Activated T-helper 17 cell treated with anti-CD3 and anti-CD28 coated beads, Interleukin-2, amount 50 U/mL, for 72 hours (primary cell): ENCODE results near the gene PARVB. TPM values are rescaled to one million over a fixed set of nuclear protein-coding genes. Genes with fewer than 3 reads are reported as not detected.

Source experiments
- ATAC-seq: fragments of 150-1000 bp; cut with Tn5 transposase; replicated peaks from 2 replicates; pipeline ENCODE4 v1.10.0; 2021; ENCODE audit warnings: mild to moderate bottlenecking, moderate library complexity
- H3K27ac Mint-ChIP-seq: one replicate; pipeline ENCODE4 v1.8.0; 2022; ENCODE audit warnings: mixed read lengths
- H3K27me3 Mint-ChIP-seq: one replicate; pipeline ENCODE4 v1.8.0; 2022; ENCODE audit warnings: mixed read lengths
- H3K36me3 Mint-ChIP-seq: one replicate; pipeline ENCODE4 v1.8.0; 2022; ENCODE audit warnings: low read depth, mild to moderate bottlenecking, mixed read lengths
- H3K4me1 Mint-ChIP-seq: one replicate; pipeline ENCODE4 v1.8.0; 2022; ENCODE audit warnings: mixed read lengths
- H3K4me3 Mint-ChIP-seq: one replicate; pipeline ENCODE4 v1.8.0; 2022; ENCODE audit warnings: mild to moderate bottlenecking, mixed read lengths
- H3K9me3 Mint-ChIP-seq: one replicate; pipeline ENCODE4 v1.8.0; 2022; ENCODE audit warnings: mixed read lengths
- total RNA-seq, 2 donors: library from RNA; stranded (reverse); gene quantifications; one replicate each; pipeline ENCODE4 v1.2.3, GENCODE V29; 2022

Gene PARVB
- total RNA-seq, 2 donors from 2014 or later, result 50.2 to 66.1 TPM

DNA sequence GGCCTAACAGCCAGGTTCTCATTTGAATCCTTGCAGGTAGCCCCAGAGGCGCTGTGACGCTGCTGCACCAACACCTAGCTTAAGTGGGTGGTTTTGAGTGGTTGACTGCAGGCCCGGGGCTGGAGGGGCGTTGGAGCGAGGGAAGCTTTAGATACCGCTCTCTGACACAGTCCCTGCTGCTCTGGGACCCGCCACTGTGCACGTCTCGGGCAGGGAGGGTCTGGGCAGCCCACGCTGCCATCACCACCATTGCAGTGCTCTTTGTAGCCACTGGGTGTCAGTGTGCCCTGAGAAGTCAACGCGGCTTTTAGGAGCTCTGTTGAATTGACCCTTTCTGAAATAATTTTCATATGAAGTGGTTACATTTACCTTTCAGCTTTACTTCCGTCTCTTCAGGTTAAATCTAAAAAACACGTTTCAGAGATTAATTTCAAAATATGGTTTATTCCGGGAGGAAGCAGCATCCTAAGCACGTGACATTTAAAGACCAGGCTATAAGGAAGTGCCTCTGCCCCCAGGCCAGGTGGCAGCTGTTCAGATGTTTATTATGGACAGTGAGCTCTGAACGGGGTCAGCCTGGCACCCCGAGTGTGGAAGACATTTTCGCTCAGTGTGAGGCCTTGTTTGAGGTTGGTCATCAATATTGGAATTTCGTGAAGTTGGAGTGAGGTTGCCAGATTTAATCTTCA, 30.9 kb upstream of the PARVB start:
- peak; percentile 56 for ATAC-seq
- Mint-ChIP-seq H3K4me1 (peaks cover 5% of the 10 kb centered on the region), H3K27me3 (no peaks in the 10 kb centered on the region), H3K9me3 (no peaks in the 10 kb centered on the region), H3K27ac (peak overlapping the region; percentile 70), H3K36me3 (peaks cover 89% of the 10 kb centered on the region), H3K4me3 (no peak overlapping the region)

DNA sequence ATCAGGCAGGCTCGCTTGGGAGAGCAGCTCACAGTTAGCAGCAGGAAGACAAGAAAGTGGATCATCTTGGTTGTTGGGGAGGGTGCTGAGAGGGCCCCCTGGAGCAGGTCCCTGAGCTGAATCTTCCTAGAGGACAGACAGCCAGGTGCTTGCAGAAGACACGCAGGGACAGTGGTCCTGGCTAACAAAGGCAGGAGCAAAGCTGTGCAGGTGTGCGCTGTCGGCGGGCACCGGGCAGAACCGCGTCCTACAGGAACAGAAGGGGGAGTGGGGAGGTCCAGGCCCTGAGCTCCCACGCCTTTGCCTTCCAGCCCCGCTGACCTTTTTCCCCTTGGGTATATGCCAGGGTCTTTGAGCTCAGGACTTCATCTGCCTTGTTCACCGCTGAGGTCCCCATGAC, 30.1 kb upstream of the PARVB start:
- no peak overlapping the region for H3K27ac Mint-ChIP-seq
- no peaks in the 10 kb centered on the region for H3K27me3 Mint-ChIP-seq
- H3K9me3 Mint-ChIP-seq, result no peaks in the 10 kb centered on the region
- ATAC-seq, result no peak
- peak overlapping the region; percentile 93 for H3K4me3 Mint-ChIP-seq
- H3K36me3 Mint-ChIP-seq, result peaks cover 89% of the 10 kb centered on the region
- peaks cover 5% of the 10 kb centered on the region for H3K4me1 Mint-ChIP-seq

DNA sequence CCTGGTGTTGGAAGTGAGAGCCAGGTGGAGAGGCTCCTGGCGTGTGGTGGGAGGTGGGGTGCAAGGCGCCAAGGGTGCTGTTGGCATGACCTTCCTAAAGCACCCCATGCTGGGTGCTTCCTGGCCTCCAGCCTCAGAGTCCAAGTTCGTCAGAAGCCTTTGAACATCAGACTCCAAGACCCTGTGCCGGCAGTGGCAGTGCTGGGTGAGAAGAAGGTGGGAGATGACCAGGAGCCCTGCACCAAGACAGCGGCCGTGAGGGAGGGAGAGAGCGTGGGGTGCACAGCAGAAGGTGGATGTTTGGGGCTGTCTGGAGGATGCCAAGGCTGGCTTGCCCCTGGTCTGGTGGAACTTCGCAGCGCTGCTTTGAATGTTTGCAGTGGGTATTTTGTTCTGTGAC, 29.7 kb upstream of the PARVB start:
- Mint-ChIP-seq H3K4me1 (peaks cover 5% of the 10 kb centered on the region), H3K27ac (no peak overlapping the region), H3K9me3 (no peaks in the 10 kb centered on the region), H3K36me3 (peaks cover 89% of the 10 kb centered on the region), H3K27me3 (no peaks in the 10 kb centered on the region), H3K4me3 (peak overlapping the region; percentile 93)
- ATAC-seq, result no peak

DNA sequence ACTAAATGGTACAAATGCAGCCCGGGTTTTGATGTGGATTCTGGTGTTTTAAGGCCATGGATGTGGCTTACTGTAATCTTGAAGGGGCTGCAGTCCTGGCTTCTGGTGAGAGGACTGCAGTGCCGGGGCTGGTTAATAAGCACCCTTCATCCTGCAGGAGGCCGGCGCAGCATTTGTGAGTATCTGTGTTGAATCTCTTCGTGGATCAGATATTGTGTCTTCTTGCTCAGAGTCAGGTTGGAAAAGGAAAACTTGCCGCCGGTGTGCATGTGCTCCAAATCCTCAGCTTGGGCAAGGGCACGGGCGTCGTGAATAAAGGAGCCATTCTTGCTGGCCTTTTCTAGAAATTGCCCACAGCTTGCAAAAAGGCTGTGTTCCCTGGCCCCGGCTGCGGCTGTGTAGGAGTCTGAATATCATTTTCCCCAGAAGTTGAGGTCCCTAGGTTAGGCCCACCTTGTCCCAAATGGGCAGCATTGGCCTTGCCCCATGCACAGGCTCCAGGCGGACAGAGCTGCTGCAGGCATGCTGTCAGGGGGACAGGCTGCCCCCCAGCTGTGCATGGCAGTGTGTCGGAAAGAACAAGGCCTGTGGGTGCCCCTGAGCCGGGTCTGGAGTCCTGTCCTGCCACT, 28.9 kb upstream of the PARVB start:
- no peaks in the 10 kb centered on the region for H3K27me3 Mint-ChIP-seq
- H3K4me1 Mint-ChIP-seq, result peaks cover 5% of the 10 kb centered on the region
- H3K9me3 Mint-ChIP-seq, result no peaks in the 10 kb centered on the region
- ATAC-seq, result no peak
- H3K4me3 Mint-ChIP-seq, result peak overlapping the region; percentile 93
- H3K27ac Mint-ChIP-seq, result peak overlapping the region; percentile 95
- H3K36me3 Mint-ChIP-seq, result peaks cover 84% of the 10 kb centered on the region

DNA sequence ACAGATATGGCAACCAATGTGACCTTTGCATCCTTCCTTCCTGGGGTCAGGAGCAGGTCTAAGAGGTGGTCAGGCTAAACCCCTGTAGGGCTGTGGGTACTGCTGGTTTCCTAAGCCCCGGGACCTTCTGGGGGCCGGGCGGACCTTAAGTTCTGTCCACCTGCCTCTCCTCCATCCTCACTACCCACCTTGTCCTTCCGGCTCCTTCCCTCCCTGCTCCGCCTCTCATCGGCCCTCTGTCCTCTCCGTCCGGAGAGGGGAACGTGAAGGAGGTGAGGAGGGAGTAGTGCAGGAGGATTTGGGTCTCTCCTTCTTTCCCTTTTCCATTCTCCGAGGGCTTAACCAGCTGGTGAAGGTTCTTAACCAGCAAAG, 28.3 kb upstream of the PARVB start:
- H3K27me3 Mint-ChIP-seq, result no peaks in the 10 kb centered on the region
- H3K36me3 Mint-ChIP-seq, result peaks cover 78% of the 10 kb centered on the region
- peak overlapping the region; percentile 93 for H3K4me3 Mint-ChIP-seq
- peak overlapping the region; percentile 95 for H3K27ac Mint-ChIP-seq
- peak; percentile 61 for ATAC-seq
- H3K9me3 Mint-ChIP-seq, result no peaks in the 10 kb centered on the region
- H3K4me1 Mint-ChIP-seq, result peaks cover 5% of the 10 kb centered on the region

DNA sequence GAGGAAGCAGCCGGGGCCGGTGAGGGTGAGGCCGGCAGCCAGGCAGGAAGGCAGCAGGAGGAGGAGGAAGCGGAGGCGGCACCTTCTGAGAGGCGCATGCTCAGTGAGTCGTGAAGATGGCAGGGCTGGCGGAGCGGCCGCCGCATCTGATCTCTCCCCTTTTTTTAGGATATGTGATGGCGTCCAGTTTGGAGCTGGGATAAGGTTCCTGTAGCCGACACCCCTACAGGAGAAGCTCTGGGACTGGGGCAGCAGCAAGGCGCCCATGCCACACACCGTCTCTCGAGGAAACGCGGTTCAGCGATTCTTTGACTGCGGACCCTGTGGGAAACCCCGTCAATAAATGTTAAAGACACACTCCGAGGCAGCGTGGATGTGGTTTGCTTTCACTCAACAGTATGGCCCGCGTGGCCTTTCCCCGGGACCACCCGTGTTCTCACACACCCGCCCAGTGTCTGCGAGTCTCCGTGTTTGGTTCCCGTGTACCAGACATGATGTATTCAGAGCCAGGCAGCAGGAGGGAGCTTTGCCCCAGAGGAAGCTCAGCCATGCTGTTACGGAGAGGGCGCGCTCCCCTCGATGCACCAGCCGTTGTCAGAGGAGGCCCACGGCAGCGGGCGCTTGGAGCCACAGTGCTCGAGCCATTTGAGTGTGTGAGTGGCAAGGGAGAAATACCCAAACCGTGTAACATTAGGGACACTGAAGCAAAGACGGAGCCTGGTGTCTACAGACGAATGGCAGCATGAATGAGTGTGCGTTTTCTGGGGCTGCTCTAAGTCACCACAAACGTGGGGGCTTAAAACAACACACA, 27.7 kb upstream of the PARVB start:
- peak; percentile 95 for ATAC-seq
- peaks cover 5% of the 10 kb centered on the region for H3K4me1 Mint-ChIP-seq
- H3K27me3 Mint-ChIP-seq, result no peaks in the 10 kb centered on the region
- H3K4me3 Mint-ChIP-seq, result peak overlapping the region; percentile 93
- H3K27ac Mint-ChIP-seq, result peak overlapping the region; percentile 95
- no peaks in the 10 kb centered on the region for H3K9me3 Mint-ChIP-seq
- peaks cover 72% of the 10 kb centered on the region for H3K36me3 Mint-ChIP-seq

DNA sequence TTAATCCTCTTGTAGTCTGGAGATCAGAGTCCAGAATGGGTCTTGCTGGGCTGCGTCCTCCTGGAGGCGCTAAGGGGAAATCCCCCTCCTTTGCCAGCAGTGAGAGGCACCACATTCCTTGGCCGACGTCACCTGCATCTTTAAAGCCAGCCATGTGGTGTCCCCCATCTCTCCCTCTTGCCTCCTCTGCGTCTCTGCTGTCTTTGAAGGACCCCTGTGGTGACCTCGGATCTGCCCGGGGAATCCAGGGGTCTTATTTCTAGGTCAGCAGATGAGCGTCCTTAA, 27.2 kb upstream of the PARVB start:
- Mint-ChIP-seq H3K27ac (peak overlapping the region; percentile 95), H3K4me3 (peak overlapping the region; percentile 93), H3K4me1 (peaks cover 5% of the 10 kb centered on the region), H3K36me3 (peaks cover 66% of the 10 kb centered on the region), H3K27me3 (no peaks in the 10 kb centered on the region), H3K9me3 (no peaks in the 10 kb centered on the region)
- ATAC-seq, result no peak

DNA sequence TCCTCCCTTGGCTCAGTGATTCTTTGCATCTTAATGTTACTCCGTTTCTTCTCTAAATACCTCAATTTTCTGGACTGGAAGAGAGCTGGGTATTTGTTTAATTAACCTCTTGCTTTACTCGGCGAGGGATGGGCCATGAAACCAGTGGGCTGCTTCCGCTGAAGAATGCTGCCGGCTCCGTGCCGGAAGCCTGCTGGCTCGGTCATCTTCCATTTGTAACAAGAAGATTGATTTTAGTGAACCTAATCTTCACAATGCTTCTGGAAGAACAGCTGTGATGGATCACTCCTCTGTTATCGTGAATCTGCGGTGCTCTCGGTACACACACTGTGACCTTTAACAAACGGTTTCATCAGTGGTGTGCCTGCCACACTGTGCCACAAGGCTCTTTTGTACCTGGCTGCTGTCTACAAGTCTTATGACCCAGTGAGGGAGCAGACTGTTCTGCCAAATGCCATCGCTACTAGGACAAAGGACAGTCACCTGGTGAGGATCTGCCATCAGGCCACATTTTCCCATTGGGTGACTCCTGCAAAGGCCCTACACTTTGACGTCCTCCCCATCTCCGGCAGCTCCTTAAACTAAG, 25.3 kb upstream of the PARVB start:
- Mint-ChIP-seq H3K27ac (no peak overlapping the region), H3K4me1 (peaks cover 5% of the 10 kb centered on the region), H3K4me3 (no peak overlapping the region), H3K9me3 (no peaks in the 10 kb centered on the region), H3K27me3 (no peaks in the 10 kb centered on the region), H3K36me3 (peaks cover 48% of the 10 kb centered on the region)
- ATAC-seq, result no peak

DNA sequence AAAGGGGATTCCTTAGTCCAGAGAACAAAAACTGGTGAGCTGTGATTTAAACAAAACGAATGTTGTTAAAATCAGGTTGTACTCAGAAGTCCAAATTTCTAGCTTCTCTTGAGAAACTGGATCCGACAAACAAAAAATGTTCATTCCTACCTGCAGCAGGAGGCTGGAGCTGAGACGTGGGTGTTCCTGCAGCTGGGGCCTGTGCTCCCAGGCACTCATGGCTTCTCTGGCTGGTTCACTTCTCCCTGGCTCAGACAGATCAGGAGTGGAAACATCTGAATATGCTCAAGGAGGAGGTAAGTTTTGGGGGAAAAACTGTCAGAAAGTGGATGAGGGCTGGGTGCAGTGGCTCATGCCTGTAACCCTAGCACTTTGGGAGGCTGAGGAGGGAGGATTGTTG, 24.7 kb upstream of the PARVB start:
- no peak overlapping the region for H3K27ac Mint-ChIP-seq

DNA sequence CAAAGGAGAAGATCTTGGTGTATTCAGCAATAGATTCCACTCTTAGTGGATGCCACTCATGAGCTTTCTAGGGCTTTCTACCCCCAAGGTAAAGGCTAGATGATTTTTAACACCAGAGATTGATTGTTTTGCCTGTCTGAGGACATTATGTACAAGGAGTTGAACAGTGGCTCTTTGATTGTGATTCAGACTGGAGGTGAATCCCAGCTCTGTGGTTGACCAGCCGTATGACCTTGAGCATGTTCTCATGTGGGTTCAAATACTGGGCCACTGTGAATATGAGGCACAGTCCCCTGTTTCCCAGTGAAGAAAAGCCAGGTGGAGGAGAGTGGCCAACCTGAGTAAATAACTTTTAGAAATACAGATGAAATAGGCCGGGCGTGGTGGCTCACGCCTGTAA, 24.0 kb upstream of the PARVB start:
- H3K4me3 Mint-ChIP-seq, result no peak overlapping the region
- no peaks in the 10 kb centered on the region for H3K9me3 Mint-ChIP-seq
- no peaks in the 10 kb centered on the region for H3K27me3 Mint-ChIP-seq
- peaks cover 40% of the 10 kb centered on the region for H3K36me3 Mint-ChIP-seq
- no peak overlapping the region for H3K27ac Mint-ChIP-seq
- H3K4me1 Mint-ChIP-seq, result peaks cover 5% of the 10 kb centered on the region
- ATAC-seq, result no peak

More for the DNA sequence above, 24.7 kb upstream of the PARVB start:
- Mint-ChIP-seq H3K9me3 (no peaks in the 10 kb centered on the region), H3K27me3 (no peaks in the 10 kb centered on the region), H3K4me3 (no peak overlapping the region), H3K4me1 (peaks cover 5% of the 10 kb centered on the region), H3K36me3 (peaks cover 45% of the 10 kb centered on the region)
- no peak for ATAC-seq

DNA sequence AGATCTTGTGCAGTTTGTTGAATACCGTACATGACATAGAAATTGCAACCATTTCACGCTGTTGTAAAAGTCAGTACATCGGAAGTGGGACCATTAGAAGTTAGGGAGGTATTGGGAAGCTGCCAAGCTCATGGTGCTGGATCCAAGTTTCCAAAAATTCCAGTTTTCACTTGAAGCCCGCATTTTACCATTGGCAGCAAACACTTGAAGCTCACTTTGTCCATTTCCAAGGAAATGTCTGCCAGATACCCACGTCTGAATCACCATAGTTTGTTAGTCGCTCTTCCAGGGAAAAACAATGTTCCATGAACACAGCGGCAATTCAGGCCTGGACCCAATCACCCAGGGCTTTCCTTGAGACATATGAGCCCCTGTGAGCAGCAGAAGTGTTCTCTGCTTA, 22.6 kb upstream of the PARVB start:
- H3K36me3 Mint-ChIP-seq, result peaks cover 31% of the 10 kb centered on the region
- ATAC-seq, result no peak
- H3K27me3 Mint-ChIP-seq, result no peaks in the 10 kb centered on the region
- no peaks in the 10 kb centered on the region for H3K4me1 Mint-ChIP-seq
- no peak overlapping the region for H3K4me3 Mint-ChIP-seq
- no peak overlapping the region for H3K27ac Mint-ChIP-seq
- H3K9me3 Mint-ChIP-seq, result no peaks in the 10 kb centered on the region

DNA sequence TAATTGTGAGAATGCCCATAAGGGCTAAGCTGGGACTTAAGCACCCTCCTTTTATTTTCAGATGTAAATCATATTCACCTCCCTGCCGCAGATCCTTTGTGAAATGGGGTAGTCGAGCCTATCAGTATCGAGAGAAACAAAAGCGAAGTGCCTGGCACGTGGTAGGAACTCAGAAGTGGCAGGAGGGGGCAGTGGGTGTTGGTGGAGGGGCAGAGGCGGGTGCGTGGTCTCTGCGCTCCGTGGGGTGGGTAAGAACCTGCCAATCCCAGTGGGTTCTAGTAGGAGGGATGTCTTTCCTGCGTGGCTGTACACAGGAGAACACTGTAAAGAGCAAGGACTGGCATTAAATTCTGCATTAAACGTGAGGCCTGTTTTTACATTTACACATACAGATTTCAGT, 21.8 kb upstream of the PARVB start:
- H3K36me3 Mint-ChIP-seq, result peaks cover 23% of the 10 kb centered on the region
- no peak overlapping the region for H3K4me3 Mint-ChIP-seq
- no peaks in the 10 kb centered on the region for H3K4me1 Mint-ChIP-seq
- no peak for ATAC-seq
- H3K9me3 Mint-ChIP-seq, result no peaks in the 10 kb centered on the region
- H3K27ac Mint-ChIP-seq, result no peak overlapping the region
- no peaks in the 10 kb centered on the region for H3K27me3 Mint-ChIP-seq

DNA sequence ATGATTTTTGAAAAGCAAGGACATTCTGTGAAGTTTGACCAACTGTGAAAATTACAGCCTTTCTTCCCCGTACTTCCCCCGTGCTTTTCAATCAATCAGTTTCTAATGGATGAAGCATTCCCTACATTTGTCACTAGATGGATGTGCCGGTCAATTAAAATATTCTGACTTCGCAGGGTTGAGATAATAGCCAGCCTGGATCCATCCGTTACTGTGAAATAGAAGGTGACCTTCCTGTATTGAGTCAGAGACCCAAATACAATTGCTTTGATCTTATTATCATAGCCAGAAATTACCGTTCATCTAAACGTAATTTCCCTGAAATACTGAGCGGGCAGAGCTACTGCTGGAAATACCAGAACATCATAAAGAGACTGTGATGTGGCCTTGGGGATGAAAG, 21.1 kb upstream of the PARVB start:
- peak; percentile 16 for ATAC-seq
- Mint-ChIP-seq H3K4me3 (no peak overlapping the region), H3K9me3 (no peaks in the 10 kb centered on the region), H3K4me1 (no peaks in the 10 kb centered on the region), H3K27me3 (no peaks in the 10 kb centered on the region), H3K27ac (peak overlapping the region; percentile 20), H3K36me3 (peaks cover 16% of the 10 kb centered on the region)

DNA sequence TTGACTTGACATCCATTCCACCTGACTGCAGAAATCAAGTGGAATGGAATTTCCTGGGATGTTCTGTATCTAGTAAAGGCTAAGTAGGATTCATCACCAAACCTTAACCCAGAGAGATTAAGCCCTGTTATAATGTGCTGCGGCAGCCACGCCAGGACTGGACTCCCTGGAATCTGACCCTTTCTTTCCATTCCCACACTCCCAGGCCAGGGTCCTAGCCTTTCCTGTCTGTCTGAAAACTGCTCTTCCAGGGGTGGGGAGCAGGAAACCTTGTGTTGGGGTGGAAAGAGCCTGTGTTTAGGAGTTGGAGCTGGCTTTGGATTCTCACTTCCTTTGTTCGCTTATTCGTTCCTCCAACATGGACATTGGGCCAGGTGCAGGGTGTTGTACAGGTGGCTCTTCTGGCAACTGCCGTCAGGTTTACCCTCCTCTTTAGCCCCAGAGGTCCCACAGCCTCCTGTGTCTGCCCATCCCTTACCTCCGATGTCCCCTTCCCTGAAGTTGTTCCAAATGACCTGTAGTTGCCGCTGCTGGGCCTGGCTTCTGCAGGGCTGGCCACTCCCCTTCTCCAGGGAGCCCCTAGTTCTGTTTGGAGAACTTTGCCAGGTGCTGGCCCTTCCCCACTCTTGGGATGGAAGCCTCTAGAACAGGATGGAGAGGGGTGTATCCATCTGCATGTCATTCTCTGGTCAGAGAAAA, 20.5 kb upstream of the PARVB start:
- no peak for ATAC-seq
- Mint-ChIP-seq H3K27ac (peak overlapping the region; percentile 20), H3K9me3 (no peaks in the 10 kb centered on the region), H3K27me3 (no peaks in the 10 kb centered on the region), H3K36me3 (peaks cover 11% of the 10 kb centered on the region), H3K4me1 (no peaks in the 10 kb centered on the region), H3K4me3 (no peak overlapping the region)
